SK-N-SH (cell line): ENCODE data around the gene DEFB127. TPM values are rescaled to one million over a fixed set of nuclear protein-coding genes. Genes with fewer than 3 reads are reported as not detected.

Source experiments
- CTCF ChIA-PET: fragments of 300-600, 350-600 bp; formaldehyde crosslinking; extraction: SDS; loops from one replicate; lab custom pipeline; 2021; lab: Yijun Ruan, JAX
- POLR2A ChIA-PET: fragments of 350-600 bp; sonication (Branson Sonifier 250); formaldehyde crosslinking; extraction: SDS; loops from one replicate; lab custom pipeline; 2020; ENCODE audit warnings: antibody characterized with exemption, inconsistent platforms; lab: Yijun Ruan, JAX
- DNase-seq: peaks from one replicate; pipeline ENCODE4 v3.0.0; 2012
- H2AFZ ChIP-seq: fragments of 200-600 bp; sonication (generic); 2 replicates; pipeline ENCODE4 v1.8.1; 2016; ENCODE audit warnings: antibody characterized with exemption, mild to moderate bottlenecking, low read depth
- H3F3A ChIP-seq: fragments of 200-600 bp; sonication (generic); replicated peaks from 2 replicates; pipeline ENCODE3; 2016; ENCODE audit warnings: antibody characterized with exemption, mild to moderate bottlenecking; ENCODE audit not compliant: insufficient read depth
- H3K27ac ChIP-seq, 2 experiments: fragments of 200-500 bp in 1 of 2; fragments of 200-600 bp in 1 of 2; sonication (Bioruptor generic) in 1 of 2; sonication (generic), shearing (Covaris generic) in 1 of 2; 2 replicates each; pipeline versions ENCODE4 v1.5.1 to v1.6.1; 2014 to 2016; ENCODE audit warnings: low read depth in 2 of 2, inconsistent platforms in 1 of 2, low read length in 1 of 2, mild to moderate bottlenecking in 1 of 2, mixed read lengths in 1 of 2
- H3K27me3 ChIP-seq: fragments of 200-600 bp; sonication (generic), shearing (Covaris generic); 2 replicates; pipeline ENCODE4 v1.6.1; 2016; ENCODE audit warnings: mixed run types; ENCODE audit not compliant: insufficient read depth
- H3K36me3 ChIP-seq, 2 experiments: fragments of 200-500 bp in 1 of 2; fragments of 200-600 bp in 1 of 2; sonication (Bioruptor generic) in 1 of 2; sonication (generic) in 1 of 2; replicated peaks in 1 of 2; 2 replicates each; pipeline versions ENCODE3 to v1.5.1; 2014 to 2016; ENCODE audit warnings: low read length in 1 of 2, mild to moderate bottlenecking in 1 of 2; ENCODE audit not compliant: insufficient read depth in 2 of 2, control insufficient read depth in 1 of 2
- H3K4me1 ChIP-seq, 2 experiments: fragments of 200-500 bp in 1 of 2; fragments of 200-600 bp in 1 of 2; sonication (Bioruptor generic) in 1 of 2; sonication (generic), shearing (Covaris generic) in 1 of 2; 2 replicates each; pipeline versions ENCODE4 v1.5.1 to v1.6.1; 2014 to 2016; ENCODE audit warnings: low read depth in 1 of 2, low read length in 1 of 2, mixed run types in 1 of 2; ENCODE audit not compliant: insufficient read depth in 2 of 2, control insufficient read depth in 1 of 2
- H3K4me2 ChIP-seq: fragments of 200-600 bp; sonication (generic), shearing (Covaris generic); 2 replicates; pipeline ENCODE4 v1.6.1; 2017; ENCODE audit warnings: mixed run types
- H3K4me3 ChIP-seq, 2 experiments: fragments of 200-500 bp in 1 of 2; fragments of 200-600 bp in 1 of 2; sonication (Bioruptor generic) in 1 of 2; sonication (generic), shearing (Covaris generic) in 1 of 2; 2 replicates each; pipeline versions ENCODE4 v1.5.1 to v1.8.1; 2014 to 2016; ENCODE audit warnings: low read depth in 2 of 2, inconsistent platforms in 1 of 2, low read length in 1 of 2, mild to moderate bottlenecking in 1 of 2, mixed read lengths in 1 of 2, moderate library complexity in 1 of 2
- H3K79me2 ChIP-seq: fragments of 200-600 bp; sonication (generic); 2 replicates; pipeline ENCODE4 v1.8.1; 2017; ENCODE audit warnings: mild to moderate bottlenecking; ENCODE audit not compliant: insufficient read depth
- H3K9ac ChIP-seq: fragments of 200-600 bp; sonication (generic); 2 replicates; pipeline ENCODE4 v1.6.1; 2017; ENCODE audit warnings: mixed run types
- H3K9me2 ChIP-seq: fragments of 200-600 bp; sonication (generic); 2 replicates; pipeline ENCODE4 v1.6.1; 2017; ENCODE audit warnings: mixed run types
- H3K9me3 ChIP-seq: fragments of 200-600 bp; sonication (generic); 2 replicates; pipeline ENCODE4 v1.6.1; 2017; ENCODE audit warnings: mixed run types, mild to moderate bottlenecking, moderate library complexity
- H4K20me1 ChIP-seq: fragments of 200-600 bp; sonication (generic); 2 replicates; pipeline ENCODE4 v1.6.1; 2017; ENCODE audit warnings: mild to moderate bottlenecking, mixed run types; ENCODE audit not compliant: insufficient read depth
- CTCF ChIP-seq: fragments of 200-600 bp; sonication (generic); IDR thresholded peaks from 2 replicates; pipeline ENCODE4 v1.6.1; 2017; ENCODE audit warnings: antibody characterized with exemption, mild to moderate bottlenecking, moderate library complexity
- FOXM1 ChIP-seq: IDR thresholded peaks from 2 replicates; pipeline ENCODE4 v1.4.0; 2012; ENCODE audit warnings: low read depth, mild to moderate bottlenecking
- GATA2 ChIP-seq: sonication (generic); formaldehyde crosslinking; IDR thresholded peaks from 2 replicates; pipeline ENCODE4 v1.5.0; 2020; ENCODE audit warnings: mild to moderate bottlenecking, missing genetic modification reagents
- IRF3 ChIP-seq: fragments of 150-350 bp; IDR thresholded peaks from 2 replicates; pipeline ENCODE4 v1.6.1; 2016; ENCODE audit warnings: mild to moderate bottlenecking, low read depth, low read length
- MAX ChIP-seq: IDR thresholded peaks from 2 replicates; pipeline ENCODE4 v1.4.0; 2012; ENCODE audit warnings: low read depth
- MXI1 ChIP-seq: IDR thresholded peaks from 2 replicates; pipeline ENCODE4 v1.6.1; 2012; ENCODE audit warnings: mild to moderate bottlenecking, low read depth, low read length, improper control_type of control experiment
- NFIC ChIP-seq: IDR thresholded peaks from 2 replicates; pipeline ENCODE4 v1.4.0; 2012; ENCODE audit warnings: borderline replicate concordance
- PBX3 ChIP-seq: IDR thresholded peaks from 2 replicates; pipeline ENCODE4; 2012
- SIN3A ChIP-seq: IDR thresholded peaks from 2 replicates; pipeline ENCODE4 v1.6.1; 2012; ENCODE audit warnings: low read depth, mild to moderate bottlenecking, low read length, moderate library complexity, borderline replicate concordance
- TAF1 ChIP-seq: IDR thresholded peaks from 2 replicates; pipeline ENCODE4 v1.6.1; 2012; ENCODE audit warnings: low read depth, mild to moderate bottlenecking, low read length, moderate library complexity, borderline replicate concordance
- TCF12 ChIP-seq: IDR thresholded peaks from 2 replicates; pipeline ENCODE4 v1.4.0; 2012
- USF2 ChIP-seq: fragments of 150-350 bp; IDR thresholded peaks from 2 replicates; pipeline ENCODE4 v1.6.1; 2017; ENCODE audit warnings: antibody characterized with exemption, low read length, low read depth, borderline replicate concordance
- WGBS: methylation state at CpG from one replicate; pipeline ENCODE4 v1.1.6; 2017; ENCODE audit warnings: low lambda C conversion rate; 5-methylcytosine and 5-hydroxymethylcytosine counted together
- polyA plus RNA-seq, 3 experiments: library from polyadenylated mRNA; depleted of rRNA; stranded (reverse); fragments of >200 nt; gene quantifications; 2 replicates each; pipeline ENCODE4 v1.2.3, GENCODE V29; 2012

The DEFB127 gene
- polyA plus RNA-seq, 1 of the 3 experiments (the other 2 are of a cell fraction): not detected

GRCh38 chr20:187733-188132 lies 30.5 kb downstream of the DEFB127 start (continued):
- no peak for TF ChIP-seq IRF3
- TF ChIP-seq, all 33 proteins: peak for 0

- Histone ChIP-seq H3K4me3 (no peak within 1 kb of the TSS), H2AFZ (no peak within 1 kb of the TSS), H4K20me1 (no peaks in the 10 kb centered on the region), H3K9me3 (no peaks in the 10 kb centered on the region), H3K9ac (no peak within 1 kb of the TSS), H3K9me2 (no peaks in the 10 kb centered on the region), H3K79me2 (no peaks in the 10 kb centered on the region), H3K36me3 (no peaks in the 10 kb centered on the region), H3K27ac (no peak within 1 kb of the TSS), H3F3A (no peaks in the 10 kb centered on the region), H3K4me2 (no peak within 1 kb of the TSS), H3K27me3 (peaks cover 6% of the 10 kb centered on the region; the same call in 1 of the 2 replicates), H3K4me1 (no peaks in the 10 kb centered on the region)
- POLR2A ChIA-PET: no interaction called here
- no peak for DNase-seq
- WGBS: 8% methylated on average over 7 of the region's 7 CpGs
- CTCF ChIA-PET: interaction anchor here (1.1 kb wide), 1 partner anchor 10 kb away, joined by 3 read pairs; no protein-coding TSS in a partner anchor
- TF ChIP-seq GATA2 (no peak), MXI1 (no peak), NFIC (no peak), MAX (no peak), PBX3 (no peak), TCF12 (no peak), TAF1 (no peak), FOXM1 (no peak), CTCF (no peak), USF2 (no peak), SIN3A (no peak)
Observed at GRCh38 chr20:189611-190010, 32.4 kb downstream of the DEFB127 start, which contains the start of gene DEFB128. Gene DEFB128, minus strand, starts transcription at chr20:189711. Its CDS starts 88 bp downstream, at chr20:189623.
